ENCODE measurements around the gene PPP2R5D.

GRCh38 chr6:43033496-43034189, 49.3 kb downstream of the PPP2R5D start:
- TF ChIP-seq CTCF (IDR thresholded peaks at IDR 0.05 in 4 of 5, conservative IDR thresholded peaks at IDR 0.05 in 1 of 5) (no peak), POLR2A (IDR thresholded peaks at IDR 0.05) (no peak)

Data from gastrocnemius medialis (tissue), 4 donors.